Stimulated activated CD8-positive, alpha-beta memory T cell treated with anti-CD3 and anti-CD28 coated beads, Interleukin-4, amount 100 ng/mL, for 1 hour (primary cell): ENCODE results near the gene ZMYND10.
"Not testable (repeated sequence)": the region's sequence is repeated elsewhere in the genome, so short reads cannot be mapped to it uniquely, and the experiment has no call there.

Experiments used
- DNase-seq, 2 donors: peaks; one replicate each; pipeline ENCODE4 v3.0.0-alpha.2; 2020; ENCODE audit warnings: low read depth in 2 of 2, low spot score in 1 of 2

Gene ZMYND10

DNA sequence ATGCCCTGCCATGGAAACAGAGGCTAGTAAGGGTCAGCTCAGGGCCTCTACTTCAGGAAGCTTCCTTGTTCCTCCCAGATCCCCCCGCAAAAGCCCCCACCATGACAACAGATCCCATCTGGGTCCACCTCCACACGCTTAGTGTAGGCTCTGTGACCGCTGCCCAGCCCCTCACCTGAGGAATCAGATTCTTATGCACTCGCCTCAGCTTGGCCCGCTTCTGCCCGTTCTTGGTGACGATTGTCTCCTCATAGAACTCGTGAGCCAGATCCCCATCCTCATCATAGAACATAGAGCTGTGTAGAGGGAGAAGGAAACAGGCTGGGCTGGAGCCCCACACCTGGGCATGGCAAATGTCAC, 19.4 kb downstream of the ZMYND10 start:
- DNase-seq: no peak

DNA sequence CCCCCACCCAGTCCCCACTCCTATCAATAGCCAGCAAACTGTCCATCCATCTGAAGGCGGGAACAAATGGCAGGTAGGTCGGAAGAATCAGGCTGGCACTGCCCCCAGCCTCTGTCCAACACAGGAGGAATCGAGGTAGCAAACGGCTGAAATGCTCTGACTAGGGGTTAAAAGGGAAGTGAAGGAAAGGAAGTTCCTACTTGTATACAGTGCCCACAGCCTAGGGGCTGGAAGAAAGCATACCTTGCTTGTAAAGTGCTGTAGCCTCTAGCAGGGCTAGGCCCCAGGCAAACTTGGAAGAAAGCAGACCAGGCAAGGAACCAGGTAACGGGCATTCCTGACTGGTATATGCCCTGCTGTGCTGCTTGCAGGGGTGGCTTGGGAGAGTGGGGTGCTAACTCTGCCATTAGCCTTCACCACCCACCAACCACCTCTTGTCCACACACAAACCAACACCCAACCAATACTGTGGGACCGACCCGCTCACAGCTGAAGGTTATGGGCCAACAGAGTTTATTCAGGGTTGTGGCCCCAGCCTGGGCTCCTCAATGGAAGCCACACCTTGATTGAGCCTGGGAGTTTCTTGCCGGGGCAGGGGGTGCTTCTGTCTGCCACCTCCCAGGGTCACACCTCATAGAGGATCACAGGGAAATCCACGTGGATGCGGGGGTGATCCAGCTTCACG, 19.9 kb downstream of the ZMYND10 start:
- no peak for DNase-seq

DNA sequence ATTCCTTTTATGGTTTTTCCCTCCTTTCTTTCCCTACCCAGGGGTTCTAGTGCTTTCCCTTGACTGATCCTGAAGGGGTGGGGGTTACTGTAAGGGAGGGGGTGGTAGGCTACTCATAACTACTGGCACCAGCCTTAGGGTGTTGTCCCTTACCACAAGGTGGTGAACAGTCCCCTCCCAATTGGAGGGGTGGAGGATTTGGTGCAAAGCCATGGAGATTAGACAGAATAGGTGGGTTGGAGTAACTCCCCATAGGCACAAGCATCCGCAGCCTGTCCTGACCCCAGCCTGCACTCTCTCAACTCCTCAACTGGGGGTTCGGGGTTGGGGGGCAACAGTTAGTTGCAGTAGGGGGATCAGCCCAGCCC, 20.4 kb downstream of the ZMYND10 start:
- DNase-seq: no peak

DNA sequence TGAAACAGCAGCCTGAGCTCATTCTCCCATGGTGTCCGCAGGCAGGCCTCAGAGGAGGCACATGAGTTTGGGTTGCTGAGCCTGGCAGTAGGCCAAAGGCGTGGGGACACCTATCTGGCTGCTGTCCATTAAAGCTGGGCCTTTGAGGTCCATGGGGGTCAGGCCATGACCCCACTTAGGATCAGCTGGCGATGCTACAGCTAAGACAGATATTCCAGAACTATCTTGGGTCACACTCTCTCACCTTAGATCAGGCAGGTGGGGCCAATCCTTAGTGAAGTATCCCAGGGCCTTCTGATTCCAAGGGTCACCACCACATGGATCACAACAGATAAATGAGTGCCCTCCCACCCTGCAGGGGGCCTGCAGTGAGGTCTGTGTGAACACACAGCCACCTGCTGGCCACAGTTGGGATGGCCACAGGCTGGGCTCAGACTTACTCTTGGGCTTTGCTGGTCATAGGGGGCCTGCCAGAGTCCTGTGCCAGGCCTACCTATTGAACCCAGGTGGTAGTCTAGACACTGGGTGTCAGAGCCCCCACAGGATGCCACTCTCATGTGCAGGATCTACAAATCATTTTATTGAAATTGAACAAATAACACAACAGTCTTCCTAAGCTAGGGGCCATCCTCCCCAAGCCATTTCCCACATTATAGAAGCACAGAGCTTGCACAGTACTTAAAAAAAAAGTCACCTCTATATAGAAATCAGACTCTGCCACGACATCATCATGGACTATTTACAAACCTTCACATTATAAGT, 21.0 kb downstream of the ZMYND10 start:
- no peak for DNase-seq

DNA sequence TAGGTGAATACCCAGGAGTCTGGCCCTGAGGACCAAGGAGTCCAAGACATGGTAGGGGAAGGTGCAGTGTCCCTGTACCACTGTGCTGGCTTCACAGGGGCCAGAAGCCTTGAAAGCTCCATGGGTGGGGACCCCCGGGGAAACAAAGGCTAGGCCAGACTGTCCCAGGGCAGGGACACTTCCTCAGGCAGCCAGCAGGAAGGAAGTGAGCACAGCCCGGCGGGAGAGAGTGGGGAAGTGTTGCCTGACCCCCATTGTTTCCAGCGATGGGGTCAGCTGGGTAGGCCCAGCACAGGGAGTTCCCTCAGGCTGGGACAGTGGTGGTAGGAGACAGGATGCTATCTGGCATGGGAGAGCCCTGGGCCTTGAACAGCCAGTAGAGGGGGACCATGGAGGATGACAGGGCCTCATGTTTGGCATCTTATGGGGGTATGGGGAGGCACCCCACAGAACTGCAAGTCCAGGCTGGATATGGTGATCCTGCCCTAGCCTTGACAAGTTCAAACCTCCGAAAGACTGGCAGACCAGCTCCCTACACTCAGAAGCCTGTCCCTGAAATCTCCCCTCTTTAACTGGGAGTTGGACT, 21.8 kb downstream of the ZMYND10 start:
- no peak for DNase-seq

DNA sequence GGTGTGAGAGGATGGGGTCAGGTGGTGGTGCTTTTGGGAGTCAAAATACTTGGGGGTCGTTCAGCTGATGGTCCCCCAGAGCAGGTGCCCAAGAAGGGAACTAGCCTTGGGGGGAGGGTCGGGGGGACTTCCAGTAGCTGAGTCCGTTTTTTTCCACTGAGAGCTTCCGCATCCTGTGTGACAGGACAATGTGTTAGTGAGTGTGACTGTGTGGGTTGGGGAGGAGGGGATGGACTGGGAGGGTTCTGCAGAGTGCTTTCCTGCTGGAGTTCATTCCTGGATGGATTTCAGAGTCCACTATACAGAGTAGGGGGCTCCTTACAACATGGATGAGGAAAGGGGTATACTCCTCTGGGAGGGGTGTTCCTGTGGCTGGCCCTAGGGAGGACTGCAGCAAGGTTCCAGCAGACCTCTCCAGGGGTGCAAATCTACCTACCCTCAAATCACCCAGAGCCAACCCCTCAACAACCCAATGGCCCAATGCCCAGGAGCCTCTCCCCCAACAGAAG, 22.4 kb downstream of the ZMYND10 start:
- DNase-seq: no peak

DNA sequence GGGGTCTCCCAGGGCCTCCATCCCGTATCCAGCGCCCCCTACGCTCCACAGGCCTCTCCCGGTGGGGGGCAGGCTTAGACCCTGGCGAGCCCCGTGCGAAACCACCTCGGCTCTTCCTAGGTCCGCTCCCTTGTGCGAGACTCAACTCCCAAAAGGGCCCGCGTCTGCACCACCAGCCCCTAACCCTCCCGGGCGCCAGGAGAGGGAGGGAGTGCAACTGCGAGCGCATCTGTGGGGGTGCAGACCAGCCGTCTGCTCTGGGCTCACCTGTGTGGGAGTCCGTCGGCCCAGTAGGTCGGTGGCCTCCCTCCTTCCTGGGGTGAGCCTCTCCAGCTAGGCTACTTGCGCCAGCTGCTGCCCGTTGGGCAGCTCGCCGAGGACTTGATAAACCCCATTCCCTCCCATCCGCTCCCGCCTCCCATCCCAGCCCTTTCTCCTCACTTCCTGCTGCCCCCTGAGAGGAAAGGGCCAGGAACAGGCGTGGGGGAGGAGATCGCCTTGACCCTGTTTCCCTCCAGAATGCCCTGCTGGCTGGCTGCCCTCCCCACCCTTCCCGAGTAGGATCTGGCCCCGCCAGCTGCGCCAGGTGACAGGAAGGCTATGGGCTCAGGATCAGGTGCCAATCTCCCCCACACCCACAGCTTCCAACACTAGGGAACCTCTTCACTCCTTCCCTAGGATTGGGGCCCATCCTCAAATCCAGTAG, 23.0 kb downstream of the ZMYND10 start, which contains the start of gene HYAL2:
HYAL2 (minus strand) TSS at position 360 of the 706 bp plus-strand sequence. CDS start 2,256 bp downstream, outside the sequence.
- no peak for DNase-seq

DNA sequence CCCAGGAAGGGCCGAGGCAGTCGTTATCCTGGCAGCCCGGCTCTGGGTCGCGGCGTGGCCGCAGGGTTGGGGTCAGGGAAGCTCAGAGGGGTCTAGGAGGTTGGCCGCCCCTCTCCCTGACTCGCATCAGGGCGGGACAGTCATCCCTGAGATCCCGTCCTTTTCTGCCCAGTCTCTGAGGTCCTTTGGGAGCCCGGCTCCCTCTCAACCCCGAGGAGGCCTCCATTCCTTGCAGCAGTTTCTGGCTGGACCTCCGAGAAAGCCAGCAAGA, 23.5 kb downstream of the ZMYND10 start:
- DNase-seq: no peak

DNA sequence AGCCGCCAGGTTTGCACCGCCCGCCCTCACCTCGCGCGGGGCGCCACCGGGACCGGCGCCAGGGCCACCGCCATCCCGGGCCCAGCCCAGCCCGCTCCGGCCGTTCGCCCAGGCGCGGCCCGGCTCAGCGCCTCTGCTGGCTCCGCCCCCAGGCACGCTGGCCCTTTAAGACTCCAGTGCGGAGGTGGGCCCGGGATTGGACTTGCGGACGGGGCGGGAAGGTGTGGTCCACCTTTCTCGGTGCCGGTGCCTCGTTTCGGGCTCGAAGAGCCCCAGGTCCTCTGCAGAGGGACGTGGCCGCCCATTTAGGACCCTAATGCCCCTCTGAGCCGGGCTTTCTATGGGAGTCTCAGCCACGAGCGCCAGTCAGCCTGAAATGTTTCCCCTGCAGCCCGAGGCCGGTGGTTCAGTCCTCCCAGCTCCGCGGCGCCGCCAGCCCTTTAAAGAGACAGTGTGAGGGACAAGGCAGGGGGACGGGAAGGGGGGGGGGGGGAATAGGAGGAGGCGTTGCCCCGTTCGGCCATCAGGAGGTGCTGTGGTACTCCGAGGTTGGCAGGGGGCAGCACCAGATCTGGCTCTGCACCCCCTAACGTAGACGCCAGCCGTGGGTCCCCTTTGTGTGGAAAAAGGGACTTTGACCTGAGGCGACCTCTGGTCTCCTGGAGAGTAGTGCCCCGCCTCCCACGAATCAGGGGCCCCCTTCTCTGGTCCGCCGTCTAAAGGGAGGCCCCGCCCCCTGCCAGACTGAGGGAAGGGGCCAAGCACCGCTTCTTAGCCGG, 24.0 kb downstream of the ZMYND10 start:
- DNase-seq: peak; percentile 52 to 63

DNA sequence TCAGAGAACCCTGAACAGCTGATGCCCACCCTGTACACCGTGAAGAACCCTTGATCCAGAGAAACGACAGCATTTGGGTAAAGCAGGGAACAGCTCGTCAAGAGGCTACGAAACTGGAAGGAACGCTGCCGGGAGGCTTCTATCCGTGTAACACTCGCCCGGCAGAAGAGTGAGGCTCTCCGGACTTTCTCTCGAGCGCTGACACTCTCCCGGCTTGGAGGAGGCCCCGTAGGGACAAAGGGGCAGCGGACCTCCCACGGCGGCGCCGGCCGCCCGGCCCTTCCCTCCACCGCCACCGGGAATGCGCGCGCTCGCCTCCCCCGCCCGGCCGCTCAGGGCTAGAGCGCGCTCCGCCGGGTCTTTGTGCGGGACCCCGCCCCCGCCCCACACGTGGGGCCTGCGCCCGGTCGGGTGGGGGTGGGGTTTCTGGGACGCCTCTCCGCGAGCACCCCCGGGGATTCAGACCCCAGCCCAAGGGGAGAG, 24.6 kb downstream of the ZMYND10 start:
- no peak for DNase-seq

DNA sequence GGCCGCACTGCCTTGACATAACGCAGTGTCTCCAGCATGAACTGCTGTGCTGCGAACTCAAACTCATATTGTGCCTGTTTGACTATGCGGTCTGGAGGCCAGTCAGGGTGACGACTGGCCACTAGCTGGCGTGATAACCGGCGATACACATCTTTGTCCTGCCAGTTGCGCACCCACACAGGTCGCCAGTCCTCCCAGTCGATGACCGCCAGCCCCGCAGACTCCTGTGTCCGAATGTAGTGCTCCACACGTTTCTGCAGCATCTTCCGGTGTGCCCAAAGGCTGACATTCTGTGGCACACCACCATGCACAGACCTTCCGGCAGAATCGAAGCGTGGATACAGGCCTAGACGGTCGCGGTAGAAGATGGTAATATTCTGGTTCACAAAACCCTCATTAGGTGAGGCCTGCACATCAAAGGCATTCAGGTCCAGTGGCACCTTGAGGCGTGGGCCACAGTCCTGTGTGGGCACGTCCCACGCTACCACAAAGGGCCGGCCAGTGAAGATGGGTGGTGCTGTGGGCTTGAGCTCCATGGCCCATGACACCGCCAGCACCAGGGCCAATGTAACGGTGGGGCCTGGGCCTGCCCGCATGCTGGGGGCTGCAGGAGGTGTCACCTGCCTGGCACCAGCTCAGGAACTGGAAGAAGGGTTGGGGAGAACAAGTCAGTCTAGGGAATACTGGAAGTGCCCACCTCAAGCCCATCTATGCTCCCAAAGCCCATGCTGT, 25.5 kb downstream of the ZMYND10 start:
- DNase-seq: no peak

DNA sequence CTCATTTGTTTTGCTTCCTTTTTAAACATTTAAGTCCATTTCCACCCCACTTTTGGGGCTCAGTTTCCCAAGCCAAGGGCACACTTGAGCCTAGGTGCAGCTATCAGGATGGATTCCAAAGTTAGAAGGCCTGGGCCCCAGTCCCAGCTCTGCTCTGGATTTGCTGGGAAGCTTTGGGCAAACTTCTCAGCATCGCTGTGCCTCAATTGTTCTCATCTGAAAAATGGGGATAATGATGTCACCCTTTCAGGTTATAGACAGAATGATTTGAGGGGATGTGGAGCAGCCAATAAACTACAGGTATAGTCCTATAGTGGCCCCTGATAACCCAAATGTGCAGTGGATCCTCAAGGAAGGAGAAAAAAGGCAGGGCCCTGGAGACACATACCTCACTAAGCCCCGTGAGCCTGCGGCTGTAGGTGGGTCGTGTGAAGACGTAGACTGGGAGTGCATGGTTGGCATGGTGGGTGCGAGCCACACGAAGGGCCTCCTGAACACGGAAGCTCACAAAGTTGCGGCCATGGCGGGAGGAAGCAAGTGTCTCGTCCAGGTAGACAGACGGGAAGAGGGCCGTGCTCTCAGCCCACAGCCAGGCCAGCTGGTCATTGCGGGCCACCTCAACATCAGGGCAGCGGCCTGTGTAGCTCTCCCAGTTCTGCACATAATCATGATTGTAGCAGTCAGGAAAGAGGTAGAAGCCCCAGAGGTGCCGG, 26.2 kb downstream of the ZMYND10 start:
- no peak for DNase-seq

DNA sequence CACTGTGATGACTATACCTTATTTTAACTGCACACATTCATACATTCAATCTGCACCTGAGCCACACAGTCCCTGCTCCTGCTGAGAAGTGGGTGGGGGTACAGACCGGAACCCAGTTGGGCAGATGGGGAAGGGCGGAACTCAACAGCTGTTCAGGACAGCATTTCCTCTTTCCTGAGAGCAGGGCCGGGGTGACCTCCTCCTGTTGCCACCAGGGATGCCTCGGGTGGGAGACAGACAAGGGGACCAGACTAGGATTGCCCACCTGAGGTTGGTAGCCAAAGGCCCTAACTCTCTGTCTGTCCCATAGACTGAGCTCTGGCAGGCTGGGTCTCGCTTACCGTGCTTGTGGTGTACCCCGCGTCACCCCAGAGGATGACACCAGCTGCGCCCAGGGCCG, 26.9 kb downstream of the ZMYND10 start:
- DNase-seq: no peak

DNA sequence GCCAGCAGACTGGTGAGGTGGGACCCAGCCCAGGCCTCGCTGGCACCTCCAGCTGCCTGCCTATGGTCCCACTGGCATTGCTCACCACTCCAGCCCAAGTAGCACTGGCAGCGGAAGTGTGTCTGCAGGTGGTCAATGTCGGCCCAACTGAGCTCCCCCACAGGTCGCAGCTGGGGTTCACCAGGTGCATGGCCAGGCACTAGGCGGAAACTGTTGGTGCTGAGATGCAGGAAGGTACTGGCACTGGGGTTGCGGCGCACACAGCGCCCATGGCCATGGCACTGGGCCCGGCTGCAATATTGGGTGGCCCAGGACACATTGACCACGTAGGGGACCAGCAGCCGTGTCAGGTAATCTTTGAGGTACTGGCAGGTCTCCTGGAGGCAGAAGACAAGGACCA, 27.4 kb downstream of the ZMYND10 start:
- DNase-seq: no peak

DNA sequence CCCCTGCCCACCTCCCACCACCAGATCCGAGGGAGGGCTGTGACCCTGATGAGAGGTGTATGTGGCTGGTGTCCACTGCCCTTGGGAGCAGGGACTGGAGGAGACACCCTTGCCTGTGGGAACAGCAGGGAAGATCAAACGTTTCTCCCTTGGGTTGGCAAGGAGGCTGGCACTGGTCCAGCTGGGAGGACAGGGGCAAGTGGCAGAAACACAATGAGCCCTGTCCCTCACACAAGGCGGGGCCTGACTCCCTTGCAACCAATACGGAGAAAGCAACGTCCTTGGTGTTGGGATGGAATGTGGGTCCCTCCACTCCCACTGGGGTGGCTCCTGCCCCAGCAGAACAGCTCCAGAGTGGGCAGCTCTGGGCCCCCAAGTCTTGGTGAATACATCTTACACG, 28.2 kb downstream of the ZMYND10 start:
- no peak for DNase-seq

DNA sequence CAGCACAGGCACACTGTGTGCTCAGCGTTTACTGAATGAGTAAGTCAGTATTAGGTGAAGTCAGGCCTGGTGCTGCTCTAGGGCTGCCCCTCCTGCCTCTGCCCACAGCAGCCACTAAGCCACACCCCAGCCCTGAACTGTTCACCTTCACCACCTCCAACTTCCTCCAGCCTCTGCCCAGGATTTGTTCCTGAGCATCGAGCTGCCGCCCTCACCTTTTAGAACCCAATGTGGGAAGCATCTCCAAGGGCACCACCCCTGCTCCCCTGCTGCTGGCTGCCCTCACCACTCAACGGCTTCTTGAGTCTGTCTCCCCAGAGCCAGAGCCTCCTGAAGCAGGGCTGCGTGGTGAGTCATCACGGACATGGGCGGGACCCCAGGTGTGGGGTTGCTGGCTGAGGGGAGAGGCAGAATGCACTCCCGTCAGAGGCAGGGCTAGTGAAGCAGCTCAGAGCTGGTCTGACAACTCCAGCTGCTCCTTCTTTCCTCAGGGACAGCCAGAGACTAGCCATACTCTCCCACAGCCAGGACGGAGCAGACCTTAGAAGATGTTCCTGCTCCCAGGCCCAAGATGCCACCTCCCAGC, 28.8 kb downstream of the ZMYND10 start:
- DNase-seq: no peak

DNA sequence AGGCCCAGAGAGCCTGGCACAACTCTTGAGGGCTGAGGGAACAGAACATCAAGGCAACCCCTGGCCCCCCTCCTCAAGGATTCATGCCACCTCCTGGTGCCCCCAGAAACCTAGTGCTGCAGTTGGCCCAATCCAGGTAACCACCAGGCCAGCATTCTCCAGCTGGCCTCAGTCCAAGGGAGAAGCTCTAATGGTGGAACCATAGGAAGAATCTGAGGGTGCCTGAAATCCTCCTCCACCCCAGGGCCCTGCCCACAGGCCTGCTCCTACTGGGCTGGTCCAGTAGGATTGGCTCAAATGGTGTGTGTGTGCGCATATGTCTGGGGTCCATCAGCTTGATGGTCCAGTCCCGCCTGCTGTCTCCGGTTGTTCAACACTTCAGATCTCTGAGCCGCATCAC, 30.7 kb downstream of the ZMYND10 start:
- no peak for DNase-seq

DNA sequence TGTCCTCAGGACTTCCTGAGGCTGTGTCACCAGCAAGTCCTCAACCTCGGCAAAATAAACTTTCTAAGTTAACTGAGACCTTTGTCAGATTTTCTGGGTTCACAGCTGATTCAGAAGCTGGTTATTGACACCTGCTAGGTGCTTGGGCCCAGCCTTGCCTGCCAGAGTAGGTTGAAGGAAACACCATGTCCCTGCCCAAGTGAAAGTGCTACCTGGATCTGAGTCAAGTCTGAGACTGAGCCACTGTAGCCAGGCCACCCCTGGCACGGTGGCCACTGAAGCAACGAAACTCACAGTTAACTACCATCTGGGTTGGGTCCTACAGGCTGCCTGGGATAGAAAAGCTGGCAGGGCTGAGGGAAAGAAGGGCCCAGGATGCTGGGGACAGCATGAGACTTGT, 31.2 kb downstream of the ZMYND10 start:
- no peak for DNase-seq

DNA sequence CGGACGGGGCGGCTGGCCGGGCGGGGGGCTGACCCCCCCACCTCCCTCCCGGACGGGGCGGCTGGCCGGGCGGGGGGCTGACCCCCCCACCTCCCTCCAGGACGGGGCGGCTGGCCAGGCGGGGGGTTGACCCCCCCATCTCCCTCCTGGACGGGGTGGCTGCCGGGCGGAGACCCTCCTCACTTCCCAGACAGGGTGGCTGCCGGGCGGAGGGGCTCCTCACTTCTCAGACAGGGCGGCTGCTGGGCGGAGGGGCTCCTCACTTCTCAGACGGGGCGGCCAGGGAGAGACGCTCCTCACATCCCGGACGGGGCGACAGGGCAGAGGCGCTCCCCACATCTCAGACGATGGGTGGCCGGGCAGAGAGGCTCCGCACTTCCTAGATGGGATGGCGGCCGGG, 33.5 kb downstream of the ZMYND10 start:
- DNase-seq: not testable (repeated sequence)
